K562 (cell line): ENCODE measurements around the gene PYM1. TPM values are rescaled to one million over a fixed set of nuclear protein-coding genes. Genes with fewer than 3 reads are reported as not detected.

Source experiments
- BCOR ChIP-seq: fragments of 450-650 bp; IDR thresholded peaks from 2 replicates; pipeline ENCODE4 v1.6.1; 2016
- CBX5 ChIP-seq: IDR thresholded peaks from 2 replicates; pipeline ENCODE4 v1.6.1; 2014; ENCODE audit warnings: low read depth, borderline replicate concordance
- DNMT1 ChIP-seq: fragments of 450-650 bp; IDR thresholded peaks from 2 replicates; pipeline ENCODE4 v1.6.1; 2016; ENCODE audit warnings: antibody characterized with exemption, mild to moderate bottlenecking
- ESRRA ChIP-seq: fragments of 450-650 bp; IDR thresholded peaks from 2 replicates; pipeline ENCODE4 v1.6.1; 2014; ENCODE audit warnings: low read depth, mild to moderate bottlenecking, moderate library complexity, borderline replicate concordance
- JUND ChIP-seq, 2 experiments: IDR thresholded peaks; 2 replicates in 1 of 2; 3 replicates in 1 of 2; pipeline ENCODE4 v1.6.1; 2011; ENCODE audit warnings: borderline replicate concordance in 2 of 2, low read depth in 2 of 2, low read length in 2 of 2, improper control_type of control experiment in 1 of 2, missing biosample characterization in 1 of 2, missing genetic modification characterization in 1 of 2, missing genetic modification reagents in 1 of 2
- KDM2B ChIP-seq: fragments of 250-450 bp; sonication (Bioruptor Pico); IDR thresholded peaks from 2 replicates; pipeline ENCODE4 v1.8.0; 2021; ENCODE audit warnings: mild to moderate bottlenecking, moderate library complexity
- MYBL2 ChIP-seq, 2 experiments: fragments of 450-650 bp in 1 of 2; sonication (generic) in 1 of 2; formaldehyde crosslinking in 1 of 2; IDR thresholded peaks; 2 replicates each; pipeline versions ENCODE4 v1.6.1 to v1.8.1; 2017 to 2022; ENCODE audit warnings: borderline replicate concordance in 1 of 2, inconsistent platforms in 1 of 2, low read depth in 1 of 2, mild to moderate bottlenecking in 1 of 2, missing genetic modification reagents in 1 of 2, moderate library complexity in 1 of 2
- ZC3H4 ChIP-seq: sonication (generic); formaldehyde crosslinking; IDR thresholded peaks from 2 replicates; pipeline ENCODE4 v1.9.0; 2021; ENCODE audit warnings: missing genetic modification reagents, borderline replicate concordance
- ZNF24 ChIP-seq: fragments of 450-650 bp; IDR thresholded peaks from 2 replicates; pipeline ENCODE4 v1.6.1; 2016
- ZNF668 ChIP-seq: fragments of 250-450 bp; sonication (Bioruptor Pico); IDR thresholded peaks from 2 replicates; pipeline ENCODE4 v1.8.0; 2022; ENCODE audit warnings: mild to moderate bottlenecking, inconsistent platforms
- polyA plus RNA-seq, 8 experiments: library from polyadenylated mRNA; depleted of rRNA in 4 of 8; stranded (reverse) in 5 of 8; unstranded in 3 of 8; fragments of >200 nt; fragmentation: Nextera tagmentation in 2 of 8; fragmentation: Illumina TruSeq in 1 of 8; extraction: Ambion mirVana in 2 of 8; extraction: Trizol in 1 of 8; gene quantifications; 2 replicates each; pipeline versions ENCODE4 v1.2.1 to v1.2.3, GENCODE V29; 2011 to 2014; ENCODE audit warnings: inconsistent platforms in 1 of 8, missing spikeins in 1 of 8
- total RNA-seq, 7 experiments: library from RNA; depleted of rRNA in 6 of 7; stranded (reverse); fragments of >200 nt in 6 of 7; fragmentation: Illumina TruSeq in 2 of 7; extraction: Trizol in 2 of 7; gene quantifications; 2 replicates each; pipeline versions ENCODE4 v1.2.1 to v1.2.3, GENCODE V29; 2011 to 2021; ENCODE audit warnings: low replicate concordance in 1 of 7
- TF ChIP-seq, protein P1 (sequence below): fragments of 450-650 bp; formaldehyde crosslinking; IDR thresholded peaks from 2 replicates; pipeline ENCODE4 v1.4.0; 2020; ENCODE audit warnings: mild to moderate bottlenecking
- TF ChIP-seq, protein P2 (sequence below): fragments of 450-650 bp; IDR thresholded peaks from 2 replicates; pipeline ENCODE4 v1.6.1; 2016; ENCODE audit warnings: low read depth, mild to moderate bottlenecking, moderate library complexity

The PYM1 gene
- total and polyA plus RNA-seq, 9 of the 15 experiments (the other 6 are each of a cell fraction or from before 2014, with no cell fraction given) = 29.0 to 51.3 (median 34.1) TPM

DNA sequence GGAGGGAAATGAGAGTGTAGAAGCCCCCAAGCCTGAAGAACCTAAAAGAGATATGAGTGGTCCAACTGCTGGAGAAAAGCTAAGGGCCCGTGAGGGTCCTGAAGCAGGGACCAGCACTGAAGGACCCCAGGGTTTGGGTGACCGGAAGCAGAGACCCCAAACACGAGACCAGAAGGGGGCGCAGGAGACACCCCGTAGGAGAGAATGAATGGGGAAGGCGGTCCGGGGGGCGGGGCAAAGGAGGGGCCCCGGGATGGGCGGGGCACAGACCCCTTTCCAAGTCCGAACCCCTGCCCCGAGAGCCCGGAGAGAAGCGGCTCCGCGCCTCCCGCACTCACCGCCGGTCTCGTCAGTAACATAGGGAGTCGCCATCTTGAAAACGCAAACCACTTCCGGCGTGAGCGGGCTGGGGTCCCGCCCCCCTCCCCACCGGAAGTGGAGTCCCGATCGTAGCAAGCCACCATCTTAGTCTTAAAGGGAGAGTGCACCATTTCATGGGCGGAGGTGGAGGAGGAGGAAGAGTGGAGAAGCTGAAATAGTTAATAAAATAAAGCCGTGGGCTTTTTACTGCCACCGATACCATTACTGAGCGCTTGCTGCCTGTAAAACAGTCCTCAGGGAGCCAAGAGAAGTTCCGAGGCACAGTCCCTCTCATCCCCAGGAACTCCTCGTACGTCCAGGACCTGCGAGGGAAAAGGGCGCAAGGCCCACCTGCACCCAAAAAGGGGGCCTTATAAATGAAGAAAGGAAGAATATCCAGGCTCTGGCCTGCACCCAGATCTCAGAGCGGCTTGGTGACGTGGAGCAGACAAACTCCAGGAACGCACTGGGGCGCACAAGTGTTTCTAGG lies 731 bp downstream of the PYM1 start (continued):
- TF ChIP-seq MYBL2 (IDR thresholded peaks at IDR 0.05; ENCODE audit: low read depth) (no peak), MYBL2 (CRISPR knock-in tag; IDR thresholded peaks at IDR 0.05; ENCODE audit: borderline replicate concordance) (no peak), KDM2B (CRISPR knock-in tag) (no peak), ZNF668 (CRISPR knock-in tag) (no peak), JUND (IDR thresholded peaks at IDR 0.05; ENCODE audit: borderline replicate concordance, low read depth, low read length) (peak; percentile 52; the same call in 1 of the 2 replicates), JUND (tag; IDR thresholded peaks at IDR 0.05; ENCODE audit: borderline replicate concordance, low read depth, low read length) (no peak), ESRRA (peak; percentile 46; the same call in 1 of the 2 replicates), ZNF24 (no peak), BCOR (peak; percentile 61; the same call in 1 of the 2 replicates), ZC3H4 (peak; percentile 28; the same call in 1 of the 2 replicates), CBX5 (no peak), DNMT1 (no peak)
- TF ChIP-seq, protein P1, sequence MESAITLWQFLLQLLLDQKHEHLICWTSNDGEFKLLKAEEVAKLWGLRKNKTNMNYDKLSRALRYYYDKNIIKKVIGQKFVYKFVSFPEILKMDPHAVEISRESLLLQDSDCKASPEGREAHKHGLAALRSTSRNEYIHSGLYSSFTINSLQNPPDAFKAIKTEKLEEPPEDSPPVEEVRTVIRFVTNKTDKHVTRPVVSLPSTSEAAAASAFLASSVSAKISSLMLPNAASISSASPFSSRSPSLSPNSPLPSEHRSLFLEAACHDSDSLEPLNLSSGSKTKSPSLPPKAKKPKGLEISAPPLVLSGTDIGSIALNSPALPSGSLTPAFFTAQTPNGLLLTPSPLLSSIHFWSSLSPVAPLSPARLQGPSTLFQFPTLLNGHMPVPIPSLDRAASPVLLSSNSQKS (CRISPR knock-in tag) = no peak
- TF ChIP-seq, protein P2, sequence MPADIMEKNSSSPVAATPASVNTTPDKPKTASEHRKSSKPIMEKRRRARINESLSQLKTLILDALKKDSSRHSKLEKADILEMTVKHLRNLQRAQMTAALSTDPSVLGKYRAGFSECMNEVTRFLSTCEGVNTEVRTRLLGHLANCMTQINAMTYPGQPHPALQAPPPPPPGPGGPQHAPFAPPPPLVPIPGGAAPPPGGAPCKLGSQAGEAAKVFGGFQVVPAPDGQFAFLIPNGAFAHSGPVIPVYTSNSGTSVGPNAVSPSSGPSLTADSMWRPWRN = no peak
